Measurements from ENCODE around the gene INPP5D. TPM values are rescaled to one million over a fixed set of nuclear protein-coding genes. Genes with fewer than 3 reads are reported as not detected.
A peak's percentile ranks its signal among the peaks of the same experiment; 100 is the strongest.
"Not testable (repeated sequence)": the region's sequence is repeated elsewhere in the genome, so short reads cannot be mapped to it uniquely, and the experiment has no call there.

Gene INPP5D
- total RNA-seq, 1 donor from 2014 or later = 43.6 TPM

DNA sequence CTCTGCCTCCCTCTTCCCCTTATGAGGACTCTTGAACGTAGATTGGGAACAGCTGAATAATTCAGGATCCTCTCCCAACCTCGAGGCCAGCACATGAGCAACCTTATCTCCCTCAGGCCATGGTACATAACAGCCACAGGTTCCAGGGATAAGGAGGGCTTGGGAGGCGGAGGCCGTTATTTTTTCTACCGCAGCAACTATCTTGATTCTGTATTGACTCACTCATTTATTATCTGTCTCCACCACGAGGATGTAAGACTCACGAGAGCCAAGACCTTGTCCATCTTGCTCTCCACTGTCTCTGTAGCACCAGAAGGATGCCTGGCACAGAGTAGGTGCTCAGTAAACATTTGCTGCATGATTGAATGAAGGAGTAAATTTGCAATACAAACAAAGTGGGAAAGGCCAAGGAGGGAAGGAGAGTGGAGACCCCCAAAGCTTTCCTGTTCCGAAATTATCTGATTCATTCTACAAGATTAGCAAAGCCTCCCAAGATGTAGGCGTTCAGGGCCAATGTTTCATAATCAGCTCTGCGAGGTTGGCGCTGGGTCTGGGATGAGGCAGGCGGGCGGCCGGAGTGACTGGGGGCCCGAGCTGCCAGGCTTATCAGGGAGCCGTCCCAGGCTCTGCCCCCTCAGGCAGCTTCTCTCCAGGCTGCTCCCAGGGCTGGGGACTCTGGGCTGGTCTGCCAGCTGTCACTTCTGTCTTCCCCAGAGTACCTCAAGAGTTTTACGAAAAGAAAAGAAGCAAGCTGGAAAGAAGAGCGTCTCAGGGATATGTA lies 31.6 kb downstream of the INPP5D start:
- Mint-ChIP-seq H3K4me3 (no peak overlapping the region), H3K9me3 (no peaks in the 10 kb centered on the region), H3K4me1 (peaks cover 22% of the 10 kb centered on the region), H3K27me3 (no peaks in the 10 kb centered on the region), H3K27ac (no peak overlapping the region), H3K36me3 (ENCODE audit: low read depth) (peaks cover 38% of the 10 kb centered on the region)
- no peak for DNase-seq
- intact Hi-C loops (cut with micrococcal nuclease) = no loop called here

- Mint-ChIP-seq H3K9me3 (no peaks in the 10 kb centered on the region), H3K27me3 (no peaks in the 10 kb centered on the region), H3K4me1 (peaks cover 25% of the 10 kb centered on the region), H3K4me3 (no peak overlapping the region), H3K36me3 (ENCODE audit: low read depth) (peaks cover 37% of the 10 kb centered on the region), H3K27ac (peak overlapping the region; percentile 43)
- no peak for DNase-seq
- intact Hi-C loops (cut with micrococcal nuclease) = no loop called here
Measured at GRCh38 chr2:233092432-233093165, 32.5 kb downstream of the INPP5D start.

DNA sequence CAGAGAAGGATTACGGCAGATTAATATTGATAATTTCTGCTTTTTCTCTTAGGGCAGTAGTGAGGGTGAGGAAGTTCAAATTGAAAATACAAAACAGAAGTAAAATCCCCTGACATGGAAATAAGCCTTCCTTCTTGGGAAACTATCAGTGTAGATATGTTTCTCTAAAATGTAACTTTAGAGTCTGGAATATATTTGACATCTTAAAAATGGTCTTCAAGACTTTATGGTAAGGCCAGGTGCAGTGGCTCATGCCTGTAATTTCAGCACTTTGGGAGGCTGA lies 33.0 kb downstream of the INPP5D start:
- Mint-ChIP-seq H3K27ac (no peak overlapping the region), H3K36me3 (ENCODE audit: low read depth) (peaks cover 33% of the 10 kb centered on the region), H3K4me3 (no peak overlapping the region), H3K27me3 (no peaks in the 10 kb centered on the region), H3K4me1 (peaks cover 25% of the 10 kb centered on the region), H3K9me3 (no peaks in the 10 kb centered on the region)
- intact Hi-C loops (cut with micrococcal nuclease) = no loop called here
- DNase-seq = no peak

DNA sequence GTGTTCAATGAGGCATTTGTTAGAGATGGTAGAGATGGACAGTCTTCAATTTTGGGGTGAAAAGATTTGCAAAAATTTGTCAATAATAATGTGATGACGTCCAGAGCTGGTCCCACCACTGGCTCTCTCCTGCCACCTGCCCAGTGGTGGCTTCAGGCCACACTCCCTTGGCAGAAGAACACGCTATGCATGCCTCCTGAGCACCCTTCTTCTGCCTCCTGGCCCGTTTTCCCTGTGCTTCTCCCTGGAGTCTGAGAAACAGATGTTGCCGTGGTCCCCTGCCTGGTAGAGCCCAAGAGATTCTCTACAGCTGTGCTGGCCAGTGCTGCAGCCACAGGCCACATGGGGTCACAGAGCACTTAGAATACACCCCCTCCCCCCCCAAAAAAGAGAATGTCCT lies 33.6 kb downstream of the INPP5D start:
- Mint-ChIP-seq H3K9me3 (no peaks in the 10 kb centered on the region), H3K36me3 (ENCODE audit: low read depth) (peaks cover 30% of the 10 kb centered on the region), H3K4me1 (peaks cover 26% of the 10 kb centered on the region), H3K4me3 (no peak overlapping the region), H3K27ac (peak overlapping the region; percentile 25), H3K27me3 (no peaks in the 10 kb centered on the region)
- intact Hi-C loops (cut with micrococcal nuclease) = no loop called here
- no peak for DNase-seq

- H3K36me3 Mint-ChIP-seq (ENCODE audit: low read depth) = peaks cover 34% of the 10 kb centered on the region
- peaks cover 1% of the 10 kb centered on the region for H3K9me3 Mint-ChIP-seq
- no peak for DNase-seq
- intact Hi-C loops (cut with micrococcal nuclease) = loop anchor here (5.0 kb wide), 1 partner anchor 32 kb away; the partner anchor contains the start of gene INPP5D
- H3K4me3 Mint-ChIP-seq = no peak overlapping the region
- H3K4me1 Mint-ChIP-seq = peaks cover 29% of the 10 kb centered on the region
- H3K27ac Mint-ChIP-seq = no peak overlapping the region
- H3K27me3 Mint-ChIP-seq = no peaks in the 10 kb centered on the region
Measured at GRCh38 chr2:233094614-233095013, 34.5 kb downstream of the INPP5D start.

GRCh38 chr2:233096006-233096405 lies 35.9 kb downstream of the INPP5D start:
- H3K27ac Mint-ChIP-seq = no peak overlapping the region
- intact Hi-C loops (cut with micrococcal nuclease) = loop anchor here (5.0 kb wide), 1 partner anchor 34 kb away; the partner anchor contains the start of gene INPP5D
- H3K9me3 Mint-ChIP-seq = peaks cover 4% of the 10 kb centered on the region
- H3K36me3 Mint-ChIP-seq (ENCODE audit: low read depth) = peaks cover 39% of the 10 kb centered on the region
- peaks cover 40% of the 10 kb centered on the region for H3K4me1 Mint-ChIP-seq
- no peak overlapping the region for H3K4me3 Mint-ChIP-seq
- DNase-seq = no peak
- H3K27me3 Mint-ChIP-seq = no peaks in the 10 kb centered on the region

DNA sequence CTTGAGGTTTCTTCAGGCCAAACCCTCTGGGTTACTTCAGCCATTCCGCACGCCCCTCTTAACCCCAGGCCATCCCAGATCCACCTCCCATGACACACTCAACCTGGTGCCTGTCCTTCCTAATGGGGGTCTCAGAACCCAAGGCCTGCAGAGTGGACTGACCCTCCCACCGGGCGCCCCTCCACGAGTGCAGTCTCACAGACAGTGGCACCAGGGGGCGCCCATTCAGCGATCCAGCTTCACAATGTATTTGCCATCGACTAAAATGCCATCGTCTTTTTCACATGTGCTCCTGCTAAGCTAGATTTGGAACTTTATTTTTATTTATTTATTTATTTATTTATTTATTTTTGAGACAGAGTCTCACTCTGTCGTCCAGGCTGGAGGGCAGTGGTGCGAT lies 38.5 kb downstream of the INPP5D start:
- H3K27me3 Mint-ChIP-seq = no peaks in the 10 kb centered on the region
- no peak for DNase-seq
- H3K27ac Mint-ChIP-seq = no peak overlapping the region
- H3K36me3 Mint-ChIP-seq (ENCODE audit: low read depth) = peaks cover 42% of the 10 kb centered on the region
- H3K4me1 Mint-ChIP-seq = peaks cover 37% of the 10 kb centered on the region
- peaks cover 4% of the 10 kb centered on the region for H3K9me3 Mint-ChIP-seq
- intact Hi-C loops (cut with micrococcal nuclease) = loop anchor here (5.0 kb wide), 1 partner anchor 36 kb away; the partner anchor contains the start of gene INPP5D
- H3K4me3 Mint-ChIP-seq = no peak overlapping the region

GRCh38 chr2:233099820-233100191 lies 39.7 kb downstream of the INPP5D start:
- Mint-ChIP-seq H3K4me1 (peaks cover 37% of the 10 kb centered on the region), H3K36me3 (ENCODE audit: low read depth) (peaks cover 45% of the 10 kb centered on the region)
- not testable (repeated sequence) for DNase-seq, H3K9me3 Mint-ChIP-seq, H3K27ac Mint-ChIP-seq, H3K4me3 Mint-ChIP-seq, H3K27me3 Mint-ChIP-seq
- intact Hi-C loops (cut with micrococcal nuclease) = loop anchor here (5.0 kb wide), 1 partner anchor 38 kb away; the partner anchor contains the start of gene INPP5D

- peak overlapping the region; percentile 65 for H3K4me3 Mint-ChIP-seq
- DNase-seq = peak; percentile 76
- peak overlapping the region; percentile 72 for H3K27ac Mint-ChIP-seq
- H3K36me3 Mint-ChIP-seq (ENCODE audit: low read depth) = peaks cover 46% of the 10 kb centered on the region
- peaks cover 6% of the 10 kb centered on the region for H3K9me3 Mint-ChIP-seq
- intact Hi-C loops (cut with micrococcal nuclease) = no loop called here
- H3K4me1 Mint-ChIP-seq = peaks cover 39% of the 10 kb centered on the region
- no peaks in the 10 kb centered on the region for H3K27me3 Mint-ChIP-seq
Measured at GRCh38 chr2:233100192-233100998, 40.3 kb downstream of the INPP5D start.

DNA sequence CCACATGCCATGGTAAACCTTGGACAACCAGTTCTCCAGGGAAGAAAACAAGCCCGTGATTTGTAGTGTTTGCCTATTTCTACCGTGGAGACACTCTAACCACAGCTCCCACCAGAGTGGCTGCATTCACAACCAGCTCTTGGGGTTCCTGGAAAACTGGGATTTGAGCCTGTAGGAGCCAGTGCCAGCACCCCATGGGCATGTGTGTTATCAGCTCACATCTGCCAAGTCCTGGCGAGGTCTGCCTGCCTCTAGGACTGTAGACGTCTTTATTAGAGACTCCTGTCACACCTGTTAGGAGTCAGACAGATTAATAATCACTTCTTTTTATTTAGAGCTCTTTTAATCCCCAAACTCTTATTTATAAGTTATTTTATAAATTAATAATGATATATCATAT lies 41.0 kb downstream of the INPP5D start:
- peak overlapping the region; percentile 72 for H3K27ac Mint-ChIP-seq
- peaks cover 8% of the 10 kb centered on the region for H3K9me3 Mint-ChIP-seq
- H3K27me3 Mint-ChIP-seq = no peaks in the 10 kb centered on the region
- intact Hi-C loops (cut with micrococcal nuclease) = no loop called here
- H3K4me3 Mint-ChIP-seq = peak overlapping the region; percentile 65
- peaks cover 50% of the 10 kb centered on the region for H3K36me3 Mint-ChIP-seq (ENCODE audit: low read depth)
- no peak for DNase-seq
- H3K4me1 Mint-ChIP-seq = peaks cover 40% of the 10 kb centered on the region

DNA sequence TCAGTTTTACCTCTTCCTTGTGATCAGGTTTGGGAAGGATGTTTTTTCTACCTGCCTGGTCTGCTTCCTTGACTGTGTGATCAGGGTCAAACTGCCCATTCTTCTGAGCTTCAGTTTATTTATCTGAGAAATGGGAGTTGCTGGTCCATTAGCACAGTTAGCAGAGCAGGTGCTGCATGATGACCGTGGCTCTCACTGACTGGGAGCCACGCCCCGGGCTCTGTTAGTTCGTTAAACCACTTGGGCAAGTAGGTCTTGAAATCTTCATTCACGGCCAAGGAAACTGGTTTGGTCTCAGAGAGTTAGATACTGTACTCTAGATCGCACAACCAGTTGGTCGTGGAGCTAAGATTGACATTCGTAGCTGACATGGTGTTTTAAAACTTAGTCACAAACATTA lies 41.7 kb downstream of the INPP5D start:
- Mint-ChIP-seq H3K27me3 (no peaks in the 10 kb centered on the region), H3K4me1 (peaks cover 40% of the 10 kb centered on the region), H3K4me3 (no peak overlapping the region), H3K27ac (peak overlapping the region; percentile 34), H3K9me3 (peaks cover 8% of the 10 kb centered on the region), H3K36me3 (ENCODE audit: low read depth) (peaks cover 49% of the 10 kb centered on the region)
- intact Hi-C loops (cut with micrococcal nuclease) = no loop called here
- DNase-seq = no peak

DNA sequence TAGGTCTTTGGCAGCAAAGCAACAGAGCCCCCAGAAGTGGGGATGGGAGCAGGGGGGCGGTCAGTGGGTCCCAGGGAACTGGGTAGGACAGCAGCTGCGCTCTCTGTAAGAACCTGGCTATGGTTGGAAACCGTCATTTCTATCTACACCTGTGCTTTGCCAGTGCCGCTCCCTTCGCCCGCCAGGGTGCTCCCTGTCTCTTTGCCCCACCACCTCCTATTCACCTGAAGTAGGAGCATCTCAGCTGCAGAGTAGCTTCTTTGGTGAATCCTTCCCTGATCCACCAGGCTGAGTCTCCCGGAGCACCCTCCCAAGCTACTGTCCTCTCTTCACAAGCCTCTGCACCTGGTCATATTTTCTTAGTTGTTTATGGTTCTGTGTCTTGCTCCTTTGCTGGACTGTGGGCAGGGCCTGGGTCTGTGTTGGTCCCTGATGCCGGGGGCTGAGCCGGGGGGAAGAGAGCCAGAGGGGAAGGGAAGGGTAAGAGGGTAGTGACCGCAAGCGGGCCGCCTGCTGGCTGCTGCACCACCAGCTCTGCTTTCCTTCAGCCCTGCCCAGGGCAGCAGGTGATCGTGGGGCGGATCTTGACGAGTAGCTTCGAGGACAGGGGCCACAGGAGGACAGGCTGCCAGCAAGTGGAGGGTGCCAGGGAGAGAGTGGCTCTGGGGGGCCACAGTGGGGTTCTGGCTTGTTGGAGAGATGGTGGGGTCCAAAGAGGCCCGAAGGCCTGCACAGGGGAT lies 45.2 kb downstream of the INPP5D start:
- peaks cover 37% of the 10 kb centered on the region for H3K36me3 Mint-ChIP-seq (ENCODE audit: low read depth)
- no peaks in the 10 kb centered on the region for H3K27me3 Mint-ChIP-seq
- no peak for DNase-seq
- H3K4me3 Mint-ChIP-seq = no peak overlapping the region
- no peak overlapping the region for H3K27ac Mint-ChIP-seq
- intact Hi-C loops (cut with micrococcal nuclease) = no loop called here
- H3K4me1 Mint-ChIP-seq = peaks cover 37% of the 10 kb centered on the region
- H3K9me3 Mint-ChIP-seq = peaks cover 4% of the 10 kb centered on the region

DNA sequence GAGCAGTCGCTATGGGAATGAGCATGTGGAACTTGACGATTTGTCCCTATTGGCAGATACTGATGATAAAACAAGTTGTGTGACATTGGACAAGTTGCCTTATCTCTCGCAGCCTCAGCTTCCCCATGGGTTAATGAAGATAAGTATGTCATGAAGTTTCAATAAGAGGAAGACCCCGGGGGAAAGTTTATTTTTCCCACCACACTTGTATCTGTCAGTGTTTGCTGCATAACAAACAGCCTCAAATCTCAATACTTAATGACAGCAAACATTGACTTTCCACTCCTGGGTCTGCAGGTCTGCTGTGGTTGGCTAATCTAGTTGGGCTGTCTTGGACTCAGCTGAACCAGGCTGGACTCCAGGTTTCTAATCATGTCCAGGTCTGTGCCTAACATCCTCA lies 45.8 kb downstream of the INPP5D start:
- peaks cover 4% of the 10 kb centered on the region for H3K9me3 Mint-ChIP-seq
- H3K4me1 Mint-ChIP-seq = peaks cover 33% of the 10 kb centered on the region
- H3K27ac Mint-ChIP-seq = no peak overlapping the region
- intact Hi-C loops (cut with micrococcal nuclease) = no loop called here
- no peak for DNase-seq
- no peak overlapping the region for H3K4me3 Mint-ChIP-seq
- no peaks in the 10 kb centered on the region for H3K27me3 Mint-ChIP-seq
- H3K36me3 Mint-ChIP-seq (ENCODE audit: low read depth) = peaks cover 32% of the 10 kb centered on the region
